IPS-18a (cell line): Measurements from ENCODE around the gene MAPK8IP1.

Experiments
- H3K27ac ChIP-seq: one replicate; pipeline ENCODE4 v1.5.1; 2013; ENCODE audit warnings: low read length
- H3K27me3 ChIP-seq: one replicate; pipeline ENCODE4 v1.6.1; 2013; ENCODE audit warnings: mild to moderate bottlenecking, low read length; ENCODE audit not compliant: control insufficient read depth, insufficient read depth
- H3K36me3 ChIP-seq: one replicate; pipeline ENCODE4 v1.6.1; 2013; ENCODE audit warnings: low read depth, low read length; ENCODE audit not compliant: control insufficient read depth
- H3K4me1 ChIP-seq: one replicate; pipeline ENCODE4 v1.6.1; 2013; ENCODE audit warnings: low read depth, low read length; ENCODE audit not compliant: control insufficient read depth
- H3K4me3 ChIP-seq: one replicate; pipeline ENCODE4 v1.5.1; 2013; ENCODE audit warnings: low read length
- H3K9ac ChIP-seq: one replicate; pipeline ENCODE4 v1.6.1; 2013; ENCODE audit warnings: mild to moderate bottlenecking, low read length, moderate library complexity
- H3K9me3 ChIP-seq: one replicate; pipeline ENCODE4 v1.6.1; 2013; ENCODE audit warnings: low read depth, low read length; ENCODE audit not compliant: control insufficient read depth

MAPK8IP1 gene

DNA sequence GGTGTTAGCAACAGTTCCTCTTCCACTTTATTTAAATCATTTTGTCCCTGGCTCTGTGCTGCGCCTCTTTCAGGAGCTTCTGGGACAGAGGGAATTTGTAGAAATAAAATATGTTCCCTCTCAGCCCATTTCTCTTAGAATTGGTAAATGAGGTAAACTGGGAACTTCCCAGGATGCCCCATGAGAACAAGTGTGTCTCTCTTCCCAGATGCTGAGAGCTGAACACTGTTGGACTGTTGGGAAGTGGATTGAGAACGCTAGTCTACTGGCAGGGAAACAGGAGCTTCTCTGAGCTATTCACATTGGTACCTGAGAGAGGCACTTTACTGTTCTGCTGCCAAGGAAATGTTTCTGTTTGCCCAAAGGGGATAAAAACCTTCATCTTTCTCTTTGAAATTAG lies 34.2 kb upstream of the MAPK8IP1 start:
- Histone ChIP-seq H3K4me3 (no peak overlapping the region), H3K9me3 (no peaks in the 10 kb centered on the region), H3K4me1 (peaks cover 28% of the 10 kb centered on the region), H3K27me3 (peaks cover 16% of the 10 kb centered on the region), H3K36me3 (no peaks in the 10 kb centered on the region), H3K9ac (no peak overlapping the region), H3K27ac (no peak overlapping the region)

DNA sequence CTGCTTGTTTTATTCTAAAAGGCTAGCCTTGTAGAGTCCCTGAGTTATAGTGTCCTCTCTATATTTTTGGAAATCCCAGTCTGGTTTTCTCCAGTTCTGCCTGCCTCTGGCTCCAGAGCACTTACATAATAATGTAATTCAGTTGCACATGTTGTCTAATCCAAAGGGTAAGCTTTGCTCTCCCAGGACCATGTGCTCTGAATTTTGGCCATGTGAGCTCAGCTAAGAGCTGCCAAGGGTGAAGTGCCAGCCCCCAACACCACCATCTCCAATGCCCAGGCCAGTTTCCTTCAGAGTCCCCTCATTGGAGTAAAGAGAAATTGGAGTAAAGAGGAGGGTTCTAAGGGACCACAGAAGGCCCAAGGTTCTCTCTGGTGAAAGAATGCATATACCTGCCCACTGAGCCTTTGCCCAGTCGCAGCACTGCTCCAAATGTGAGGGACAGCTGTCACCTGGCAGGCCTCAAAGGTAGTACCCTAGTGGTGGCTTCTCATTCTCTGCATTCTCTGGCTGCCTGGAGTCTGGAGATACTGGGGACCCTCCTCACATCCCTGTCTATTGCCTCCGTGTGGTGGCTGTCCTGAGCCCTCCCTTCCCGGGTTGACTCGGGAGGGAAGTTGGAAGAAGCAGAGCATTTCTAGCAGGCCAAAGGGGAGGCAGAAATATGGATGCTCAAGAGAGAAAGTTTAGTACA lies 33.3 kb upstream of the MAPK8IP1 start:
- peaks cover 9% of the 10 kb centered on the region for H3K27me3 ChIP-seq
- H3K36me3 ChIP-seq: no peaks in the 10 kb centered on the region
- no peak overlapping the region for H3K9ac ChIP-seq
- H3K9me3 ChIP-seq: no peaks in the 10 kb centered on the region
- no peak overlapping the region for H3K4me3 ChIP-seq
- no peak overlapping the region for H3K27ac ChIP-seq
- H3K4me1 ChIP-seq: peaks cover 28% of the 10 kb centered on the region

GRCh38 chr11:45852712-45853101 lies 32.7 kb upstream of the MAPK8IP1 start:
- peaks cover 9% of the 10 kb centered on the region for H3K27me3 ChIP-seq
- no peaks in the 10 kb centered on the region for H3K9me3 ChIP-seq
- H3K4me1 ChIP-seq: peaks cover 28% of the 10 kb centered on the region
- no peak overlapping the region for H3K27ac ChIP-seq
- no peak overlapping the region for H3K4me3 ChIP-seq
- H3K36me3 ChIP-seq: no peaks in the 10 kb centered on the region
- no peak overlapping the region for H3K9ac ChIP-seq

GRCh38 chr11:45853332-45854219 lies 31.9 kb upstream of the MAPK8IP1 start:
- H3K9ac ChIP-seq: no peak overlapping the region
- H3K4me3 ChIP-seq: no peak overlapping the region
- peaks cover 4% of the 10 kb centered on the region for H3K27me3 ChIP-seq
- no peaks in the 10 kb centered on the region for H3K36me3 ChIP-seq
- no peaks in the 10 kb centered on the region for H3K9me3 ChIP-seq
- H3K4me1 ChIP-seq: peaks cover 35% of the 10 kb centered on the region
- H3K27ac ChIP-seq: no peak overlapping the region

DNA sequence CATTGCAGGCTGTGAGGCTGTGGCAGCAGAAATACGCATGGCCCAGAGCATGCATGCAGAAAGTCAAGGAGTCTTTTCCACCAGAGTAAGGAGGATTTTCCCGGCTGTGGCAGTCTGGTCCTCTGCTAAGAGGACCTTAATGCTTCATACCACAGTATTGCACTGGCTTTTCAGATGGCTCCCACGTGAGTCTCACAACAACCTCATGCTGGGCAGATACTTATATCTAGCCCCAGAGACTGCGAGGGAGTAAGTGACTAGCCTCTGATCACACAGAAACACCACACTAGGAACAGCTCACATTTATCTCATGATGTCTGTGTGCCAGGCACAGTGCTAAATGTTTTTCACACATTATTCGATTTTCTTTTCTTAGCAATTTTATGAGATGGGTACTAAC lies 30.1 kb upstream of the MAPK8IP1 start:
- Histone ChIP-seq H3K9me3 (no peaks in the 10 kb centered on the region), H3K4me3 (no peak overlapping the region), H3K27me3 (no peaks in the 10 kb centered on the region), H3K4me1 (peaks cover 42% of the 10 kb centered on the region), H3K36me3 (no peaks in the 10 kb centered on the region), H3K27ac (no peak overlapping the region), H3K9ac (no peak overlapping the region)

DNA sequence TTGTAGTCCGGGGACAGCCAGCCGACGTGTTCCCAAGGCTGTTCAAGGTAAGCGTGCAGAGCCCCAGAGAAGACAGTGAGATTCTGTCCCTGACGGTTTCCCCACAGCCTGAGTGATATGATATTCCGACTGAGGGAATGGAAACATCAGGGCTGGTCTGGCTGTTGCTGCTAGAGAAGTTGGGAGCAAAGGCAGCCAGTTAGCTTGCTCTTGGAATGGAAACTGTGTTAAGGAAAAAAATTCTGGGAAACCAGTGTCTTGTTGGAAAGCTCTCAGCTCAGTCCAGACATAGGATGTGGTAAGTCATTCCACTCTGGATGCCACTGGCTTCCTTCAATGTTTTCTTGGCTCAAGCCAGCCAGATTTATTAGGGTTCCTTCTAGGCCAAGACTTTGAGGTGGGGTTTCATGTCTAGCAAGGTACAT lies 29.4 kb upstream of the MAPK8IP1 start:
- no peaks in the 10 kb centered on the region for H3K9me3 ChIP-seq
- H3K27ac ChIP-seq: no peak overlapping the region
- peaks cover 42% of the 10 kb centered on the region for H3K4me1 ChIP-seq
- H3K4me3 ChIP-seq: no peak overlapping the region
- H3K36me3 ChIP-seq: no peaks in the 10 kb centered on the region
- H3K27me3 ChIP-seq: no peaks in the 10 kb centered on the region
- H3K9ac ChIP-seq: no peak overlapping the region

DNA sequence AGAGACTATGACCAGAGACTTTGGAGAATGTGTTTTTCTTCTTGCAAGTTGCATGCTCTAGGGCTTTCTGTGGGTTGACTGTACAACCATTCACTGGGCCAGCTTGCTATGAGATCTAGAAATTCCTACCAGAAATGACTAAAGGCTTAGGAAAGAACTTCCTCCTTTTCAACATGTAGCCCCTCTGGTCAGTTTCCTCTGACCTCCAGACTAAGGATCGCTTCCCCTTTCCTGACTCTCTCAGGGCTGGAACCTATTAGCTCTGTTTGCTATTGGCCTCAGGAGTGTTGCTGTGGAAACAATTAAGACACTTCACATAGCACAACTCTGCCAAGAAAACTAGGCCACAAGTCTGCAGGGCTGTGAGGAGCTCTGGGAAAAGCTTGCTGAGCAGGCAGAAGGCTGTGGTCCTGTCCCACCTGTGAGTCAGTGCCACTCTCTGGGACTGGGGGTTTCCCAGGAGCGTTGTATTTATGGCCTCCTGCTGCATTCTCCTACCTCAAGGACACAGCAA lies 27.4 kb upstream of the MAPK8IP1 start:
- no peak overlapping the region for H3K27ac ChIP-seq
- no peaks in the 10 kb centered on the region for H3K9me3 ChIP-seq
- H3K36me3 ChIP-seq: peaks cover 13% of the 10 kb centered on the region
- H3K9ac ChIP-seq: no peak overlapping the region
- H3K27me3 ChIP-seq: no peaks in the 10 kb centered on the region
- H3K4me3 ChIP-seq: no peak overlapping the region
- H3K4me1 ChIP-seq: peaks cover 33% of the 10 kb centered on the region

- Histone ChIP-seq H3K4me1 (peaks cover 29% of the 10 kb centered on the region), H3K36me3 (peaks cover 15% of the 10 kb centered on the region), H3K9me3 (no peaks in the 10 kb centered on the region), H3K9ac (no peak overlapping the region), H3K4me3 (no peak overlapping the region), H3K27me3 (no peaks in the 10 kb centered on the region), H3K27ac (no peak overlapping the region)
Measured at GRCh38 chr11:45858751-45859398, 26.6 kb upstream of the MAPK8IP1 start.

DNA sequence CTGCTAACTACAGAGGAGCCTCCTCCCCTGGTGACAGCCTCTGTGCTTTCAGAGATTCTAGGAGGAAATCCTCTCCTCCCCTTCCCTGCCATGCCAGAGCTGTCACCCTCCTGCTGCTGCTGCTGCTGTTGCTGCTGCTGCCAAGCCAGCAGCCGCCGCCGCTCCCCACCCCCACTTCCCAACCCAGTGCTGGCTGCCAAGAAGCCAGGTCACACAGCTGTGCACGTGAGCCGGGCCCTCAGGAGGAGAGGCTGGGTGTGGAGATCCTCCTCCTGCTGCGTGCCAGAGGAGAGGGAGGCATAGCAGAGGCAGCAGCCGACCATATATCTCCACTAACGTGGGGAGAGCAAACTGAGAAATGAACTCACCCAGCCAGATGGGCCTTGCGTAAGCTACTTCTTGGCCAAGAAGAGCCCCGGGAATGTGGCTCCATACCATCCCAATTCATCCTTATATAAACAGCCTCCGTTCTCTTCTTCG lies 25.8 kb upstream of the MAPK8IP1 start:
- Histone ChIP-seq H3K9ac (no peak overlapping the region), H3K27me3 (no peaks in the 10 kb centered on the region), H3K9me3 (no peaks in the 10 kb centered on the region), H3K4me3 (no peak overlapping the region), H3K4me1 (peaks cover 27% of the 10 kb centered on the region), H3K27ac (no peak overlapping the region), H3K36me3 (peaks cover 15% of the 10 kb centered on the region)

GRCh38 chr11:45860348-45860747 lies 25.1 kb upstream of the MAPK8IP1 start:
- H3K27me3 ChIP-seq: no peaks in the 10 kb centered on the region
- no peaks in the 10 kb centered on the region for H3K9me3 ChIP-seq
- H3K36me3 ChIP-seq: peaks cover 15% of the 10 kb centered on the region
- no peak overlapping the region for H3K9ac ChIP-seq
- no peak overlapping the region for H3K27ac ChIP-seq
- H3K4me1 ChIP-seq: peaks cover 20% of the 10 kb centered on the region
- no peak overlapping the region for H3K4me3 ChIP-seq

GRCh38 chr11:45860764-45861510 lies 24.5 kb upstream of the MAPK8IP1 start:
- Histone ChIP-seq H3K9me3 (no peaks in the 10 kb centered on the region), H3K4me1 (peaks cover 14% of the 10 kb centered on the region), H3K27ac (no peak overlapping the region), H3K4me3 (no peak overlapping the region), H3K9ac (no peak overlapping the region), H3K27me3 (no peaks in the 10 kb centered on the region), H3K36me3 (peaks cover 15% of the 10 kb centered on the region)
